HCT116 (cell line): Measurements from ENCODE around the gene CTNNA2. TPM values are rescaled to one million over a fixed set of nuclear protein-coding genes. Genes with fewer than 3 reads are reported as not detected.

Experiments
- ATAC-seq: fragments of 200-7000 bp; cut with Tn5 transposase; 2 replicates; pipeline ENCODE4 v1.9.1; 2020; ENCODE audit warnings: mild to moderate bottlenecking, moderate library complexity
- BruUV-seq: library from RNA; stranded (reverse); fragments of 400-500 nt; replicated peaks from 2 replicates; lab custom pipeline; 2021; lab: Mats Ljungman, UMichigan
- CTCF ChIA-PET: fragments of 300-600 bp; sonication (Branson Sonifier 250); formaldehyde crosslinking; loops from one replicate; lab custom pipeline; 2021; ENCODE audit warnings: antibody characterized with exemption; lab: Charles Lee
- POLR2A ChIA-PET: fragments of 300-600, 350-600 bp; sonication (Branson Sonifier 250); formaldehyde crosslinking; loops from one replicate; lab custom pipeline; 2021; ENCODE audit warnings: antibody characterized with exemption; lab: Charles Lee
- RAD21 ChIA-PET, 2 experiments: fragments of 300-600 bp; sonication (Branson Sonifier 250); formaldehyde crosslinking; loops; one replicate each; lab custom pipeline; 2023; ENCODE audit warnings: low total read pairs in 2 of 2; ENCODE audit not compliant: uncharacterized antibody in 2 of 2, unreplicated experiment in 2 of 2, low non-redundant PET in 1 of 2; lab: Charles Lee
- DNase-seq: peaks from one replicate; pipeline ENCODE4 v3.0.0-alpha.2; 2010; ENCODE audit warnings: low read depth, low spot score
- H2AFZ ChIP-seq: fragments of 200-600 bp; shearing (Covaris generic), sonication (generic); 2 replicates; pipeline ENCODE4 v1.6.1; 2017; ENCODE audit warnings: low read depth, mixed run types, mixed read lengths, antibody characterized with exemption, low read length; ENCODE audit not compliant: poor library complexity, severe bottlenecking
- H3K27ac ChIP-seq: 2 replicates; pipeline ENCODE4 v1.5.1; 2012; ENCODE audit warnings: low read depth, low read length
- H3K27me3 ChIP-seq: fragments of 200-600 bp; sonication (generic); 2 replicates; pipeline ENCODE4 v1.6.1; 2016; ENCODE audit warnings: mixed run types, low read length, mixed read lengths; ENCODE audit not compliant: insufficient read depth
- H3K36me3 ChIP-seq, 2 experiments: fragments of 200-500 bp in 1 of 2; fragments of 200-600 bp in 1 of 2; sonication (Bioruptor generic) in 1 of 2; sonication (generic) in 1 of 2; 2 replicates each; pipeline versions ENCODE4 v1.5.1 to v1.6.1; 2014 to 2016; ENCODE audit warnings: low read length in 2 of 2, inconsistent platforms in 1 of 2, mixed read lengths in 1 of 2, mixed run types in 1 of 2; ENCODE audit not compliant: insufficient read depth in 2 of 2, control insufficient read depth in 1 of 2
- H3K4me1 ChIP-seq, 2 experiments: fragments of 200-600 bp in 1 of 2; sonication (generic) in 1 of 2; 2 replicates each; pipeline versions ENCODE4 v1.5.1 to v1.6.1; 2012 to 2017; ENCODE audit warnings: low read length in 2 of 2, inconsistent platforms in 1 of 2, mild to moderate bottlenecking in 1 of 2, mixed read lengths in 1 of 2, mixed run types in 1 of 2, moderate library complexity in 1 of 2; ENCODE audit not compliant: insufficient read depth in 2 of 2, control insufficient read depth in 1 of 2
- H3K4me2 ChIP-seq: fragments of 200-600 bp; sonication (generic); 2 replicates; pipeline ENCODE4 v1.6.1; 2017; ENCODE audit warnings: mixed run types, low read length, mixed read lengths
- H3K4me3 ChIP-seq, 2 experiments: fragments of 200-600 bp in 1 of 2; sonication (generic) in 1 of 2; replicated peaks in 1 of 2; 2 replicates each; pipeline ENCODE4 v1.5.1; 2011 to 2016; ENCODE audit warnings: low read length in 2 of 2, control low read depth in 1 of 2, low read depth in 1 of 2, mild to moderate bottlenecking in 1 of 2, mixed read lengths in 1 of 2, mixed run types in 1 of 2
- H3K79me2 ChIP-seq: fragments of 200-600 bp; sonication (generic); 2 replicates; pipeline ENCODE4 v1.6.1; 2017; ENCODE audit warnings: mild to moderate bottlenecking, mixed run types, low read length, moderate library complexity, mixed read lengths; ENCODE audit not compliant: insufficient read depth
- H3K9ac ChIP-seq: fragments of 200-600 bp; sonication (generic); 2 replicates; pipeline ENCODE4 v1.6.1; 2016; ENCODE audit warnings: low read length, mixed read lengths
- H3K9me2 ChIP-seq: fragments of 200-600 bp; sonication (generic), shearing (Covaris generic); 2 replicates; pipeline ENCODE4 v1.6.1; 2017; ENCODE audit warnings: mixed run types, mild to moderate bottlenecking, moderate library complexity; ENCODE audit not compliant: insufficient read depth
- H3K9me3 ChIP-seq, 2 experiments: fragments of 200-500 bp in 1 of 2; fragments of 200-600 bp in 1 of 2; sonication (Bioruptor generic) in 1 of 2; sonication (generic) in 1 of 2; 2 replicates each; pipeline ENCODE4 v1.6.1; 2014 to 2017; ENCODE audit warnings: low read length in 2 of 2, mixed read lengths in 2 of 2, inconsistent platforms in 1 of 2, low read depth in 1 of 2, mild to moderate bottlenecking in 1 of 2, mixed run types in 1 of 2, moderate library complexity in 1 of 2; ENCODE audit not compliant: control insufficient read depth in 1 of 2, insufficient read depth in 1 of 2
- H4K20me1 ChIP-seq: fragments of 200-600 bp; sonication (generic), shearing (Covaris generic); 2 replicates; pipeline ENCODE4 v1.6.1; 2017; ENCODE audit warnings: mixed run types, mild to moderate bottlenecking, moderate library complexity; ENCODE audit not compliant: insufficient read depth
- ELF1 ChIP-seq: IDR thresholded peaks from 2 replicates; pipeline ENCODE4 v1.6.1; 2012; ENCODE audit warnings: low read depth, borderline replicate concordance
- EZH2 ChIP-seq: fragments of 200-600 bp; sonication (generic); IDR thresholded peaks from 2 replicates; pipeline ENCODE4 v1.6.1; 2017; ENCODE audit warnings: antibody characterized with exemption, mixed run types
- JUND ChIP-seq: IDR thresholded peaks from 2 replicates; pipeline ENCODE4 v1.6.1; 2012
- RAD21 ChIP-seq: IDR thresholded peaks from 2 replicates; pipeline ENCODE4 v1.6.1; 2012; ENCODE audit warnings: low read depth, mild to moderate bottlenecking
- SIN3A ChIP-seq: IDR thresholded peaks from 2 replicates; pipeline ENCODE4 v1.6.1; 2012; ENCODE audit warnings: low read depth
- intact Hi-C: fragments of 100-400 bp; cut with micrococcal nuclease; formaldehyde crosslinking; loops from 2 replicates; pipeline ENCODE4 v1.10.0; 2022
- total RNA-seq: library from RNA; stranded (reverse); gene quantifications from one replicate; pipeline ENCODE4 v1.2.1, GENCODE V29; 2021; ENCODE audit not compliant: unreplicated experiment
- TF ChIP-seq, protein P1 (sequence below), 3 experiments: fragments of 200-600 bp in 1 of 3; sonication (generic) in 1 of 3; IDR thresholded peaks in 2 of 3; conservative IDR thresholded peaks in 1 of 3; 2 replicates each; pipeline ENCODE4 v1.5.1; 2012 to 2017; ENCODE audit warnings: low read depth in 2 of 3, low read length in 2 of 3, antibody characterized with exemption in 1 of 3, borderline replicate concordance in 1 of 3, control low read depth in 1 of 3, mild to moderate bottlenecking in 1 of 3, mixed read lengths in 1 of 3, mixed run types in 1 of 3, moderate library complexity in 1 of 3; ENCODE audit not compliant: insufficient read depth in 1 of 3
- TF ChIP-seq, protein P2 (sequence below): IDR thresholded peaks from 2 replicates; pipeline ENCODE4 v1.6.1; 2012

The CTNNA2 gene
- total RNA-seq, 1 experiment from 2014 or later, result not detected

DNA sequence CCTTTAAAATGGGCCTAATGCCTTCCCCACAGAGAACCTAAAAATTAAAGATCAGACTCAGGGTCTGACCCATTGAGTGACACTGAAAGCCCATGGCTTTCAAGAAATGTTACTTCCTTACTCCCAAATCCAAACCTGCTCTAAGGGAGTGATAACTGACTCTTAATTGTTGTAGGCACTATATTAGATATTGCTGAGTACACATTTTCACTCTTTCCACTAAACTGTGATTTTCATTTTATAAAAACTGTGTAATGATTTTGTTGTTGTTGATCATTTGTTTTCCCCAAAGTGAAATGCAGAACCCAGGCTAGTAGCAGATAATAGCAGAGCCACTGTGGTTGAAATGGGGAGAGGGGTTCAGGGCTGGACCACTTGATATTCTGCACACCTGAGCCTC, 704.6 kb downstream of the CTNNA2 start (continued):
- TF ChIP-seq, protein P1, sequence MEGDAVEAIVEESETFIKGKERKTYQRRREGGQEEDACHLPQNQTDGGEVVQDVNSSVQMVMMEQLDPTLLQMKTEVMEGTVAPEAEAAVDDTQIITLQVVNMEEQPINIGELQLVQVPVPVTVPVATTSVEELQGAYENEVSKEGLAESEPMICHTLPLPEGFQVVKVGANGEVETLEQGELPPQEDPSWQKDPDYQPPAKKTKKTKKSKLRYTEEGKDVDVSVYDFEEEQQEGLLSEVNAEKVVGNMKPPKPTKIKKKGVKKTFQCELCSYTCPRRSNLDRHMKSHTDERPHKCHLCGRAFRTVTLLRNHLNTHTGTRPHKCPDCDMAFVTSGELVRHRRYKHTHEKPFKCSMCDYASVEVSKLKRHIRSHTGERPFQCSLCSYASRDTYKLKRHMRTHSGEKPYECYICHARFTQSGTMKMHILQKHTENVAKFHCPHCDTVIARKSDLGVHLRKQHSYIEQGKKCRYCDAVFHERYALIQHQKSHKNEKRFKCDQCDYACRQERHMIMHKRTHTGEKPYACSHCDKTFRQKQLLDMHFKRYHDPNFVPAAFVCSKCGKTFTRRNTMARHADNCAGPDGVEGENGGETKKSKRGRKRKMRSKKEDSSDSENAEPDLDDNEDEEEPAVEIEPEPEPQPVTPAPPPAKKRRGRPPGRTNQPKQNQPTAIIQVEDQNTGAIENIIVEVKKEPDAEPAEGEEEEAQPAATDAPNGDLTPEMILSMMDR (IDR thresholded peaks at IDR 0.05 in 2 of 3, conservative IDR thresholded peaks at IDR 0.05 in 1 of 3; ENCODE audit: borderline replicate concordance in 1 of 3, insufficient read depth in 1 of 3, low read depth in 2 of 3, low read length in 2 of 3), result no peak

- H3K4me3 ChIP-seq, result no peak overlapping the region
- TF ChIP-seq RAD21 (no peak), JUND (no peak), SIN3A (no peak), EZH2 (no peak), ELF1 (no peak)
- TF ChIP-seq, protein P2, sequence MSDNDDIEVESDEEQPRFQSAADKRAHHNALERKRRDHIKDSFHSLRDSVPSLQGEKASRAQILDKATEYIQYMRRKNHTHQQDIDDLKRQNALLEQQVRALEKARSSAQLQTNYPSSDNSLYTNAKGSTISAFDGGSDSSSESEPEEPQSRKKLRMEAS, result no peak
- TF ChIP-seq, all 23 proteins: peak for 0
- peaks cover 4% of the 10 kb centered on the region in 2 experiments; a peak in 2 of 4 replicates for H3K9me3 ChIP-seq
- DNase-seq (no peak), ATAC-seq (no peak)
- no peak overlapping the region for H3K27ac ChIP-seq
- H4K20me1 ChIP-seq, result no peaks in the 10 kb centered on the region
- ChIA-PET POLR2A (no interaction called here), RAD21 (no interaction called here), CTCF (no interaction called here)
- H3K79me2 ChIP-seq, result no peaks in the 10 kb centered on the region
- H3K4me2 ChIP-seq, result no peak overlapping the region
- H3K9me2 ChIP-seq, result no peaks in the 10 kb centered on the region
- no peak overlapping the region for H3K9ac ChIP-seq
- no peaks in the 10 kb centered on the region for H3K4me1 ChIP-seq
- no peaks in the 10 kb centered on the region for H3K36me3 ChIP-seq
- no TSS peak for BruUV-seq
- H2AFZ ChIP-seq, result no peak overlapping the region
- H3K27me3 ChIP-seq, result no peaks in the 10 kb centered on the region
- intact Hi-C loops, result no loop called here
Measured at GRCh38 chr2:80222644-80223043, 709.8 kb downstream of the CTNNA2 start.
